Hypothalamus (tissue), 51 donors: ENCODE measurements around the gene CD55.
"Not testable (repeated sequence)": the region's sequence is repeated elsewhere in the genome, so short reads cannot be mapped to it uniquely, and the experiment has no call there.

Experiments used
- DNase-seq, 51 donors: peaks; one replicate each; lab custom pipeline; 2025; lab: John Stamatoyannopoulos, UW

CD55 gene

DNA sequence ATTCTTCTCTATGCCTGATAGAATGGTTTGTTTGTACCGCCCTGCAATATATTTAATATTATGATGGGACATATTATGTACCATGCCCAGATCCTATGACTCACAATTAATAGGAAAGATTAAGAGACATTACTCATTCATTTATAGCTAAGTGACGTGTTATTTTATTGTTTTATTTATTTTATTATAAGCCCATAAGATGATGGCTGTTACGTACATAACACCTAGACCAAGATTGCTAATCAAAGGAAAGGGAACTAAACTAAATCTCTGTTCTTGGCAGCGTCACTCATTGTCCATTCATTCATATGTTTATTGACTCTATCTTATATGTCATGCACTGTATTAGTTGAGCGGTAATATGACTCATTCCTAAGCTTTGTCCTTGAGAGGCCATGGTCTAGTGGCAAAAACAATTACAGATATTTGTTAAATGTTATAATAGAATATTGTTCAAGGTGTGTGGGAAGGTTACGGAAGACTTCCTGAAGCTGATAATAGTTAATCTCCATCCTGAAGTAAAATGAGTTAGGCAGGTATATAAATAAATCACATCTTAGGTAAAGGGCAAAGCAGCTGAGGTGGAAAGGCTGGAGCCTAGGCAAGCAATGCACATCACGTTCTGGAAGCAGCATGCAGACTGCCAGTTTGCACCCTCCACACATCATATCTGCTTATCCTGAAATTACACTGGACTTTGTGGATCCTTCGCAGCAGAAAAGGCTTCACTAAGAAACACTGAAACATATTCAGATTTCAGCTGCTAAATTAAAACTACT lies 16.6 kb upstream of the CD55 start:
- DNase-seq, result no peak

DNA sequence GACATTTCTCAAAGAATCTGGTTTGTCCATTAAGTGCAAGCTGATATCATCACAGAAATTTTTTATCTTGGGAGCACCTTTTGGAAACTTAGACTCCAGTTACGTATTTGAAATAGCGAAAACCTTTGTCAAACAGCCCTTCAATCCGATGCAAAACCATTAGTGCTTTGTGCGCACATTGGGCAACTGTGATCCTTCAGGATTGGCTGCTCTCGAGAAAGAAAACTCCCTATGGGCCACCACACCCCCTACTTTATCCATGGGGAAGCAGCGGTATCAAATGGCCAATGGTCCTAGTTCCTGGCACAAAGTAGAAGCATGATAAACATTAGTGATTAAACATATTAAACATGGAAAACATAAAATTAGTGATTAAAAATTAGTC lies 16.0 kb upstream of the CD55 start:
- DNase-seq, result no peak

DNA sequence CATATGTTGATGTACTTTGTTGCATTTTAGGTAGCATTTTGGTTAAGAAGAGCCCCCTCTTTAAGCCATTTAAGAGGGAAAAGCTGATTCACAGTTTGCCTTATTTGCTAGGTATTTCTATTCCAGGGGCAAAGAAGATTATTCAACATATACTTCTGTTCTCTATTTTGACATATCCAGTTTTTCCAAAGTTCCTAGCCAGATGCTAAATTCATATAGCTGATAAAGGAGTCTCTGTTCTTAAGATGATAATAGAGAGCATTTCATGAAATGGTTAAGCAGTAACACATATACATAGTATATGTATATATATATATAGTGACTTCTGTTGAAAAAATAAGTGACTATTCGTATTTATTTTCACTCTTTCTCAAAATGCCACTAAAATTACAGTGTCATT lies 15.5 kb upstream of the CD55 start:
- DNase-seq, result no peak

DNA sequence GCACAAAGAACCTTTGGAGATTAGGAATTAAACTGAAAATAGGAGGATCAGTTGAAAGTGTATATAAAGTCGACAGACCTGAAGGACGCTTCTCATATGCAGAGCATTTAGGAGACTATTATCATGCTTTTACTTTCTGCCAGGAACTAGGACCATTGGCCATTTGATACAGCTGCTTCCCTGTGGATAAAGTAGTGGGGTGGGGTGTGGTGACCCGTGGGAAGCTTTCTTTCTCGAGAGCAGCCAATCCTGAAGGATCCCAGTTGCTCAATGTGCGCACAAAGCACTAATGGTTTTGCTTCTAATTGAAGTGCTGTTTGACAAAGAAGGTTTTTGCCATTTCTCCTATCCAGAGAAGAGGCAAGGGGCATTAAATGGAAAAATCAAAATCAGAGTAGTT lies 14.9 kb upstream of the CD55 start:
- DNase-seq, result no peak

DNA sequence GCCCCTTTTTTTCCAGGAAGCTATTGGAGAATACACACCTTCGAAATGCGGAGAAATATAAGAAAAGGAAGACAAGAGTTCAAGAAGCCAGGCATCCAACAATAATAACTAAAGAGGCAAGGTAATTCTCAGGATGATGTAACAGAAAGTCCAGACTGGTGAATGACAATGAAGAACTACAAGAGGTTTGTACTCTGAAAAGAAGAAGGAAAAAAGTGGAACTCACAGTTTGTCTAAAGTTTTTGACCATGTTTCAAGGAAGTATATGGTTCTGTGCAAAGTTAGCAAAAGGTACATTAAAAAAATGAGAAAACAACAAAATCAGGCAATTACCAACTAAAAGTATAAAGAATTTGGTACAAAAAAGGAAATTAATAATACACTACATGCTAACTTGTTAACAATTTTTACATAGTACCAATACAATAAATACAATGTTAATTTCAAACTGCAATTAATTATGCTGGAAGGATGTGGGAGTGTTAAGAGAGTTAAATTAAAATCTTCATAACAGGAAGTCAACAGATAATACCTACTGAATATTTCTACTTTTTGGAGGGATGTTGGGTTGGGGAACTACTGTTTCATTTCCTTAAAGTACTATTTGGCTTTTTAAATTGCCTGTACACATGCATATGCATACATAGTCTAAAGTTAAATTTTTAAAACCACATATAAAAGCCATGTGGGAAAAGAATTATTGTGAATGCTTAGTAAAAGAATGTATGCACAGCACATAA lies 12.9 kb upstream of the CD55 start:
- no peak for DNase-seq

DNA sequence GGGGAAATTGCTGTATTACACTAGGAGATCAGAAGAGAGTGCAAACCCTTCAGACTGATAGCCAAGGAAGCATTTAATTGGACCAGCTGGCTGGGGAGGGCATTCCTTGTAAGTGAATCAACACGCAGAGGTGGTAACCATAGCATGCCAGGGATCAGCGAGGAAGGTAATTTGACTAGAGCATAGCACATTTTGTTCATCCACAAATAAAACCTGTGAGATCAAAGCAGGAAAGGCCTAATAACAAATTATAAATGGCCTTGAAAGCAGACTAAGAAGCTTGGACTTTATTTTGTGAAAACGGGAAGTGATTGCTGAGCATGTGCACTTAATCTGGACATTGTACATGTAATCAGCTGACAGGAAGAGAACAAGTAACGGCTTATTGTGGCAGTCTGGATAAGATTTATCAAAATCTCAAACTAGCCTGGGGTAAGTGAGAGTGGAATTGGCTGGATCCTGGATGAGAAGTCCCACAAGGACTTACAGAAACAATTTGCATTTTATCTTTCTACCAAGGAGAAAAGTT lies 11.7 kb upstream of the CD55 start:
- DNase-seq, result no peak

DNA sequence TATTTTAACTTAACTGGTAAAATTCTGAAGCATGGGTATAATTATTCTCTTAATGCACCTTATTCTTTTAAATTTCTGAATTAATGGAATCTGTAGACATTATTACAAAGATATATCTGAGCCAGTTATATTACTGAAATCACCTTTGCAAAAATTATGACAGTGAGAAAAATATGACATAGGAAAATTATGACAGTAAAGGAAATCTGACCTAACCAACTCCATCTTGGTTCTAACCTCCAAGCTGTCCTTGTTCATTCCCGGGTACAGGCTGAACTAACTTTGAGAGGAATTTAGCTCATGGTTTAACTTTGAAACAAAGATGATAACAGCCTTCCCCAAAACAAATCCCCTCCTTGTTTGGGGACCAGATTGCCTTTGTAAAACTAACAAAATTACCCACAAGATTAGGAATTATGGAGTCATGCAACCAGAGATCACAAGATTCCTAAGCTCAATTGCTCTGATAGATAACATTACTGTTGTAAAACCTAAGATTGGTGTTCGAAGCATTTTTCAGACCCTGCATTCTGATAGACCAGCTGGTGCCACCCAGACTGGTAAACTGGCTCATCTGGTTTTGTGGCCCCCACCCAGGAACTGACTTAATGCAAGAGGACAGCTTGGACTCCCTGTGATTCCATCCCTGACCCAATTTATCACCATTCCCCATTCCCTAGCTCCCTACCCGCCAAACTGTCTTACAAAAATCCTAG lies 9.4 kb upstream of the CD55 start:
- DNase-seq, result no peak

GRCh38 chr1:207312604-207312920 lies 8.9 kb upstream of the CD55 start:
- DNase-seq, result no peak

DNA sequence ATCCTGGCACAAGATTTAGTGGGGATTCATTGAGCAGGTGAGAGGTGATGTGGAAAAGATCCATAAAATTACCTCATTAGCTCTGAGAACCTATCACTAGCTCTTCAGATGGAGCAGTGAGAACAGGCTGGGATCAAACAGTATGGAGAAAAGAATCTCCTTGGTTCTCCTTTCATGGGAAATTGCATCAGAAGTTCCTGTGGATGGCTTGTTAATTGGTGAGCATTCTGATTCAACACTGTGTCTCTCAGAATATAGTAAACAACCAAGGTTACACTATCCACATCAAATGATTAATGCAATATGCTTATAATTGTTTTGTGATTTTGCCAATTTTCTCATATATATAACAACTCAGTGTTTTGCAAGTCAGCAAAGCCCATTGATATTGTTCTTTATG lies 8.3 kb upstream of the CD55 start:
- no peak for DNase-seq

DNA sequence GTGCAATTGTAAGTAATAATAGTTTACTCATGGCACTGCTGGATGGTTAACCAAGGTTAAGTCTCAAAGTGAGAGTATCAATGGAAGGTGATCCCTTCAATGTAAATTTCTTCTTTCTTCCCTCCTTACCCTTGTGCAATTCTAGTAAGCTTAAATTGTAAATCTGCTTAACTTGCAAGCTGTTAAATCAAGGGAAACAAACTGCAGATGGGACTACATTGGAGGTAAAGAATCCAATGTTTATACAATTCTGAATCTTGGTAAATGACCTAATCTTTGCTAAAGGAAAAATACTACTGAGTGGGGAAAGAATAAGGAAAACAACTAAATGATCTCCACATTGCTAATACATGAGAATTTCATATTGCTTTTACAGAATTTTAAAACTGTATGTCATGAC lies 6.7 kb upstream of the CD55 start:
- no peak for DNase-seq

GRCh38 chr1:207315435-207315834 lies 6.0 kb upstream of the CD55 start:
- DNase-seq, result no peak

GRCh38 chr1:207316141-207316540 lies 5.3 kb upstream of the CD55 start:
- no peak for DNase-seq

DNA sequence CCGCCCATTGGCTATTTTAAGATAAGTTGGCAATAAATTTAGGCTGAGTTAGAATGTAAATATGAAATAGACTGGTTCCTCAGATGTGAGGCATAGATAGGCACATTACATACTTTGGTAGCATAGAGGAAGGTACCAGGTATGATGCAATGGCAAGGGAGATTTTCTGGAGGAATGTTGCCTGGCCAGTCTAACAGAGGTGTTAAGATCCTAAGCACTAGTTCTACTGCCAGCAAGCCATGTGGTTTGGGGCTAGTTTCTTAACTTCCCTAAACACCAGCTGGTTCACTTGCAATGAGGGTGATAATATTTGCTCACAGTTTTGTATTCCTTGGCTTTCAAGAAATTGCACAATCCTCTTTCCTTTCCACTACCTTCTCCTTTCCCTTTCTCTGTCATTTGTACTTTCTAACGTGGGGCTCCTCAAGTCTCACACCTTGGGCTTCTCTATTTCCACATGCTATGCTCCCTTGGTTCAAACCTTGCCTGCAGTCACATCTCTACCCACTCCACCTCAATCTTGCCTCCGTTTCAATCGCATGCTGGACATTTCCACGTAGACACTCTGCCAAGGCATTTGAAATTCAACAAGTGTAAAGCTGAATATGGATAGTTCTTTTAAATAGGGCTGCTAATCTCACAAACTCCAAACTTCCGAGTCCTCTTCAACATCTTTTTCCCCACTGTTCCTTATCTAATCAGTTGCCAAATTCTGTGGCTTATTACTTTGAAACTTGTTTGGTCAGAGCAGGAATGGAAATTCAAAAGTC lies 4.7 kb upstream of the CD55 start:
- no peak for DNase-seq

DNA sequence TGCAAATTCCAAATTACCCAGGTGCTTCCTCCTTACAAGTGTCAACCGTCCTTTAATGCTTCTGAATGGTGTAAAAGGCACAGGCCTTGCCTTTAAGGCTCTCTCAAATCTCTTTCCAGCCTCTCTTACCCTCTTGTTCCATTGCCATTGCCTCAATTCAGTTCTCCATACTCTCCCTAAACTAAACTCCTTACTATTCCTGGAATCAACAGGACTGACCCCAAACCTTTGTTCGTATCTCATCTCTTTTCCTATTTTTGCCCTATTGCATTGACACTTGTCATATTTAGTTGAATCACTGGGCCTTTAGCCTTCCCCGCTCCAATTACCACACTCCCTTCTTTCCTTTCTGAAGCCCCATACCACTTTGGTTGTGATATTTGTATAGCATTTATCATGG lies 3.9 kb upstream of the CD55 start:
- no peak for DNase-seq

DNA sequence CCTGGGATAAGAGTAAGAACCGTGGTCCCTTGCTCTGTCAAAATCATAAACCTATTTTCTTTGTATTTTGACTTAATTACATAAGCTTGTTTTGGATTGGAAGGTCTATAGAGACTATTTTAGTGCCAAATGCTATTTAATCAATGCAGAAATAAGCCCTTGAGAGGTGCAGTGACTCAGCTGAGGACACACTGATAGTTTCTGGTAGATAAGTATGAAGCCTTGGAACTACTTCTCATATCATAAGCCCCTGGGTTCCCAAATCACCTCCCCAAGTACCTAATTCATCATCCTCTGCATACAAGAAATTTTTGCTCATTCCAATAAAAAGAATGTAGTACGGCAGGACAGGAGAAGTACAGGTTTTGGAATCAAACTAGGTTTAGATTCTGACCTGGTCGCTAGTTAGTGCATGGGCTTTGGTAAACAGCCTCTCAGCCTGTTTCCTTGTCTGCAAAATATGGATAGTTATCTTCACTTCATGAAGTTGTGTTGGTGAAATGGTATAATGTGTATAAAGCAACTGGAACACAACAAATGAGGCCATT lies 3.3 kb upstream of the CD55 start:
- DNase-seq, result no peak

DNA sequence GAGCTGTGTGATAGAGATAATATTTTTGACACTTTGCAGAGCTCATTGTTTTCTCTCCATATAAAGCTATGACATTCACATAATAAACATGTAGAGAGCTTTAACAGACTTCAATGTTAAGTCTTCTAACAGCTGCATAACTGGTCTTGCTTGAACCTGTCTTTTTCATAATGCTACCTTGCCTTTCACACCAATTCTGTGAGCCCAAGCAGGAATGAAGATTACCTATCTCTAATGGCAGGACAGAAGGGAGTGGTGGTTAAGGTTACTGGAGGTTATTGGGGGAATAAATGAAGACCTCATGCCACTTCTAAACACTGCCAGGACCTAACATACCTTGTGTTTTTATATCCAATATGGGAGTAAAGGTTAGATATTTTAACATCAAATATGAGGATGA lies 2.3 kb upstream of the CD55 start:
- no peak for DNase-seq

DNA sequence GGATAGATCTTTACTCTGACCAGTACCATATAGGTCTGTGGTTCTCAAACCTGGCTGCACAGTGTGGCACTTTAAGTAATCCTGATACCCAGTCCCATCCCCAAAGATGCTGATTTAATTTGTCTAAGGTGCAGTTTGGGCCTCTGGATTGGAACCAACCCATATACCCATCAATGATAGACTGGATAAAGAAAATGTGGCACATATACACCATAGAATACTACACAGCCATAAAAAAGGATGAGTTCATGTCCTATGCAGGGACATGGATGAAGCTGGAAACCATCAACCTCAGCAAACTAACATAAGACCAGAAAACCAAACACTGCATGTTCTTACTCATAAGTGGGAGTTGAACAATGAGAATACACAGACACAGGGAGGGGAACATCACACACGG lies 1.4 kb upstream of the CD55 start:
- not testable (repeated sequence) for DNase-seq

GRCh38 chr1:207321790-207322645 lies 540 bp downstream of the CD55 start:
- DNase-seq, result peak in 16 of 51 donors; percentile 44 to 74 (median 61)

DNA sequence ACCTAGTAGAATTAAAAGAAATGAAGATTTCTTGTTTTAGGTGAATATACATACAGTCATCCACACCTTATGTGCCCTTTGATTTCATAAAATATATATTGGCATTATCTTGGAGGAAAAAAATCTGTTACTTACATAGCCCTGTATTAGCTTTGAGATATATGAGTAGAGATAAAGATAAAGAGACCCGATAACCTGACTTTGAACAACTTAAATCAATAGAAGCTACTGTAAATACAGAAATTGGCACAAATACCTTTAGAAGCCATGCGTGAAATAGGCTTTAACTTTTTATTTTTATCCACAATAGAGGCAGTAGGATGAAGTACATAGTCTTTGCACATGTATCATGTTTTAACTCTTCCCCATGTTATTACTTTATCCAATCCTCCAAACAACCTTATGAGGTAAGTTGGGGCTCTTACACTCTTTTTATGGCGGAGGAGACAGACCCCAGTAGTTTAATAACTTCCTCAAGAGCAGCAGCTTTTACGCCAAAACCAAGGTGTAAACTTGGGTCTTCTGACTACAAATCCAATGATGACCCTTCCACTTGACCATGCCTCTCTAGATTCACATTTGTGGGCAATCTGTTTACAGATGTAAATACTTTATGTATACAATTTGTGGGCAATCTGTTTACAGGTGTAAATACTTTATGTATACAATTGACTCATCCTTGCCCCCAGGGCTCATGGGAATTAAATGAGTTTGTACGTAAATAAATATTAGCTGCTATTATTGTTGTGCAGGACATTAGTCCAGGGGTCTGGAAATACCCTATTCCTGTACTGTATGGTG lies 2.1 kb downstream of the CD55 start:
- no peak for DNase-seq
